Pulmonary artery endothelial cell (primary cell): ENCODE data around the gene LAYN. TPM values are rescaled to one million over a fixed set of nuclear protein-coding genes. Genes with fewer than 3 reads are reported as not detected.

Experiments
- DNase-seq: peaks from one replicate; pipeline ENCODE4 v3.0.0-alpha.2; 2011; ENCODE audit warnings: low read depth, low spot score
- total RNA-seq: library from RNA; depleted of rRNA; stranded (reverse); fragments of >200 nt; gene quantifications from 2 replicates; pipeline ENCODE4 v1.2.3, GENCODE V29; 2014

LAYN gene
- total RNA-seq, 1 donor from 2014 or later, result 3.0 TPM

DNA sequence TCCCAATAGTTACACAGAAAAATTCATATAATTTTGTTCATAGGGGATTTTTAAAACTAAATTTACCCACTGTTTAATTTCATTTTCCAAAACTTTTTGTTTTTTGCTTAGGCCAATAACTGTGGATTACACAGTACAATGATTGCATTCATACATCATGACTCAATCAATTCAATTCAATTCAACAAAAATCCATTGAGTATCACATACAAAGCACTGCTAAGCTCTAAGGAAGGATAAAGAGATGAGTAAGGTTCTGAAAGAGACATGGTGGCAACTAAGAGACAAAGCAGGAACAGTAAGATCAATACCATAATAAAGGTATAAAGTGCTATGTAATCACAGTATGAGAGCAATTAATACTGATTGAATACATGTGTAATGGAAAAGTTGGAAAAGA, 9.4 kb upstream of the LAYN start:
- DNase-seq, result no peak

DNA sequence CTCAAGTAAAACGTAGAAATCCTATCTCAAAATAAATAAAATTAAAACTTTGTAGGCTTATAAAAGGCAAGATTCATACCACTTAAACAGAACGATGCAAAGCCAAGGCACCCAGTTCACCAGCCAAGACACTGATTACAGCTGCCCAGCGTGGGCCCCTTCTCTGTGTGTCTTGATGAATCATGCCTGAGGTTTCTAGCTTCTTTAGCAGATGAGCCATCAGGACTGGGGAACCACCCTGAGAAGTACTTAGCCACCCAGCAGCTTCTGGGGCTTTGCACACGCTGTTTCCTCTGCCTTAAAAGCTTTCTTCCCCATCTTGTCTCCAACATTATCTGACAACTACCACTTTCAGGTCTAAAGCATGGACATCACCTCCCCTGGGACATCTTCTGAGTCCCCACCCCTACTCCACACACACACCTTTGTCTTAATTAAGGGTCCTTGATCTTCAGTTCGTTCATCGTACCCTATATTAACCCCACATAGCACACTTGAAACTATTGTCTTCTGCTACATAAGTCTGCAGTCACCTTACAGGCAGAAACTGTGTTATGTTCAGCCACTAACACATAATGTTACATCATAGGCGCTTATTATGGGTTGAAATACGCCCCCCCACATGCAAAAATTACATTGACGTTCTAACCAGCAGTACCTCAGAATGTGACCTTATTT, 8.7 kb upstream of the LAYN start:
- DNase-seq, result no peak

DNA sequence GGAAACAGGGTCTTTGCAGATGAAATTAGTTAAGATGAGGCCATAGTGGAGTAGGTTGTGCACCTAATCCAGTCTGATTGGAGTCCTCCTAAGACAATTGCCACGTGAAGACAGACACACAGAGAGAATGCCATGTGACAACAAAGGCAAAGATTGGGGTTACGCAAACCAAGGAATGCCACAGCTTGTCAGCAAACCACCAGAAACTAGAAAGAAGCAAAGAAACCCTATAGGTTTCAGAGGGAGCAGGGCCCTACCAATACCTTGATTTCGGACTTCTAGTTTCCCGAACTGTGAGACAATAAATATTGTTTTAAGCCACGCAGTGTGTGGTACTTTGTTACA, 8.2 kb upstream of the LAYN start:
- no peak for DNase-seq

DNA sequence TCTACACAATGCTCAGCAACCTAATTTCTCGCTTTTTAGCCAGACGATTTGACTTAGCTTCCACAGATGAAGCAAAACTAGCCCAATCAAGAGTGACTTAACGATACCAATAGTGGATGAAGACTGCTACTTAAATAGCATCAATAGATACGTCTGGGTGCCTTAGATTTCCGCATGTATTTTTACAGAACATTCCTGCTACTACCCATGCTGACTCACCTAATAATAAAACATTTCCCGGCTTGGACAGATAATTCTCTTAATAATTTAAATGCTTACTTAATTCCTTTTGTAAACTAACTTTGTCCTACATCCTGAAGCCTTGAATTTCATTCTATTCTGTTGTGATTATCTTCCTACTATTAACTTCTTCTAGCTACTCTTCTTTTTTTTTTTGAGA, 5.2 kb upstream of the LAYN start:
- no peak for DNase-seq

DNA sequence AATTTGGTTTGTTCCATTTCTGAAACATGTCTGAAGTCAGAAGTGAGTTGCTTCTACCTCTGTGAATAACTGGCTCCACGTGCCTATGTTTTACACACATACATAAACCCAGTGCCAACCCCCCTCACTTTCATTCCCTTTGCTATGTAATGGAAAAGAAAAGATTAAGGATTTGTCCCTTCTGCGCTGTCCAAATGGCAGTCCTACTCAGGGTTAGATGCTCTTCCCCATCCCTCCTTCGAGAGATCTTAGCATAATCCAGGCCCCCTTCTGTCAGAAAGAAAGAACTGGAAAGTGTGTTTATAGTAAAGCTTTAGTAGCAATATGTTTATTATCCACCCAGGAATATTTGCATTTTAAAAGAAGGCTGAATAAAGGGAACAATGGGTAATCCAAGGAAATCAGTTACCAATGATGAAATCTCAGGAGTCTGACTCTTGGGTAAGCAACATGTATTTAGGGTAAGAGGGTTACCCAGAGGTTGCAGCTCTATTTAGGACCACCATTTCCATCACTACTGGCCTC, 3.1 kb upstream of the LAYN start:
- DNase-seq, result no peak

DNA sequence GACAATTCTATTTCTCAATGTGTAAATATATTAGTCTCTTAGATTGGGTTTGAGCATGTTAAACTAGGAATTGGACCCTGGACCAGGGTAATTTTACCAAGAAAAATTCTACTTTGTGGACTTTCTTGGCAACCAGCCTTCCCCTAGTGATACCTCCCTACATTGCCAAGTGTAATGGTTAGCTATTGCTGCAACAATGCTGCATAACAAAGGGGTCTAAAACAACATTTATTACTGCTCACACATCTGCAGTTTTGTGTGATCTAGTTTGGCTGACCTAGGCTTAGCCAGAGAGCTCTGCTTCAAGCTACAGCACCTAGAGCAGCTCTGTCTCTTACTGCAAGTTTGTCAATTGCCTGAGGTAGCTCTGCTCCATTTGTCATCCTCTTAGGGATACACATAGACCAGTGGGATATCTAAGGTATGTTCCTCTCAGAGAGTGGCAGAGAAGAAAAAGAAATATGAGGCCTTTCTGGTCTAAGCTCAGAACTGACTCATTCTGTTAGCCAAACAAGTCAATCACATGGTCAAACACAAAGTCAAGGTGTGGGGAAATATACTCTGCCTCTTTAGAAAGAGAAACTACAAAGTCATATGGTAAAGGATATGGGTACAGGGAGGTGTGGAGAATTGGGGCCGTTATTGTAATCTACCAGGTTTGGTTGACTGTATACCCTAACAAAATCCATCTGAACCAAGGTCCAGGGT, 2.0 kb upstream of the LAYN start:
- no peak for DNase-seq

DNA sequence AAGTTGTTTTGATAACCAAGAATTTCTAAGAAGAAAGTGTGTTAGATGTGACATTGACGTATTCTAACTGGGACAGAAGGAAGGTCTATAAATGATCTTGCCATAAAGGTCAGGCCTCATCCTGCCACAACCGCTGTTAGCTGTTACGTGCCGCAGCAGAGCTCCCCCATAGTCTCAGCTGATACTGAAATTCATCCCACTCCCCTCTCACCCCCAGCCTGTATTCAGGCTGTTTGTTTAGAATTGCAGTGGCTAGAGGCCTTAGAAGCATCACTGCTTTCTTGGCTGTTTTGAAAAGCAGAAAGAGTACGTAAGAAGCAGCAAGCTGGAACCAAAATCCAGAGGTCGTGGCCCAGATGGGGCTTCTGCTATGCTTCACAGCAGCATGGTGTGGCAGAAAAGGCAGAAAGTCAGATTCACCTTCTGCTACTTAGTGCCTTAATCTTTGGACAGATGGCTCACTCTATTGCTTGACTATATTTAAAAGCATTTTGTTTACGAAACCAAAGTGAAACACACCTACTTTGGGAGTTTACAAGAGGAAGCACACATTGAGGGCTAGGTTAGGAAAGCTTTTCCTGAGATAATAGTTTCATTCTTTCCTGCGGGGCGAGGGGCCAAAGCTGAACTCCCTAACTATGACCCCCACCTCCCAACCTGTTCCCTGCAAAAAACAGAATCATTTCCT, 950 bp upstream of the LAYN start:
- DNase-seq, result no peak

DNA sequence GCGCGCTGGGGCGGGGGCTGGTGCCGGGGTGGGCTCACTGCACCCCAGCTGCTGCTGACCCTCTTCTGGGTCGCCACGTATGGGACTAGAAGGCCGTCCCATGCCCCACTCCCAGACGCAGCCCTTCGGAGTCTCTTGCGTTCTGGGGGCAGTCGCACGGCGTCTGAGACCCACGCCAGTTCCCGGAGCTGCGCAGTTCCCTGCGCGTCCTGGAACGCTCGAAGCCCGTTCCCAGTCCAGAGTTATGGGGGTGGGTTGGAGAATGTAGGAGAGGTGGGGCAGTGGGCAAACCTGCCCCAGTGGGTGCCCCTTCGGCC, 375 bp downstream of the LAYN start:
- DNase-seq, result no peak

DNA sequence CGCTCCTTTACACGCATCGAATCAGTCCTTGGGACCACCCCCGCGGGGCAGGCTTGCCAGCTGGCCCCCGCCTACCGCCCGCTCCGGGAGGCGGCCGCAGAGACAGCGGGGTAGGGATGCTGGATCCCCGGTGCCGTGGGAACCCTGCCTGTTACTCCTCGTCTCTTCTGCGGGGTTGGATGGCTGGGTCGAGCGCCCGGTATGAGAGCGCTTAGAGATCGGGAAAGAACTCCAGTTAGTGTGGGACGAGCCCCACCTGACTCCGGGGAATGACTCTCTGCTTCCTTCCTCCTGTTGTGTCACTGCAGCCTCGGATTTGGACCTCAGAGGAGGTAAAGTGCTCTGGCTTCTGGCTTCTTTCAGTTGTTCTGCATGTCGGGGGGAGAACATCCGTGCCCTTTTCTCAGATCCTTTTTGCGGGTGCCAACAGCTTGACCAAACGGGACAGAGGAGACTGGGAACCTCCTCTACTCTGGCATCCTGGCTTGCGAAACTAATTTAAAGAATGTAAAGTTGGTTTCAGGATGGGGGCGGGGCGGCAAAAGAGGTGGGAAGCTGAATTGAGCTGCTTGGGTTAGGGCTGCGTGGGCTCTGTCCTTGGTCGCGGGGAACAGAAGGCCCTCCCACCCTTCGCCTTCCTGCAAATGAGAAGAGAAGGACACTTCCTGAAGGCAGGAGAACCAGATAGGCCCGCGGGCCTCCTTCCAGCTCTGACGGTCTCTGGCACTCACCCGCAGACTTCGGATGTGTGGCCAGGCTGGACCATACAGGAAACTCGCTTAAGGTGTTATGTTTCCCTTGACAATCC, 938 bp downstream of the LAYN start:
- DNase-seq, result no peak

DNA sequence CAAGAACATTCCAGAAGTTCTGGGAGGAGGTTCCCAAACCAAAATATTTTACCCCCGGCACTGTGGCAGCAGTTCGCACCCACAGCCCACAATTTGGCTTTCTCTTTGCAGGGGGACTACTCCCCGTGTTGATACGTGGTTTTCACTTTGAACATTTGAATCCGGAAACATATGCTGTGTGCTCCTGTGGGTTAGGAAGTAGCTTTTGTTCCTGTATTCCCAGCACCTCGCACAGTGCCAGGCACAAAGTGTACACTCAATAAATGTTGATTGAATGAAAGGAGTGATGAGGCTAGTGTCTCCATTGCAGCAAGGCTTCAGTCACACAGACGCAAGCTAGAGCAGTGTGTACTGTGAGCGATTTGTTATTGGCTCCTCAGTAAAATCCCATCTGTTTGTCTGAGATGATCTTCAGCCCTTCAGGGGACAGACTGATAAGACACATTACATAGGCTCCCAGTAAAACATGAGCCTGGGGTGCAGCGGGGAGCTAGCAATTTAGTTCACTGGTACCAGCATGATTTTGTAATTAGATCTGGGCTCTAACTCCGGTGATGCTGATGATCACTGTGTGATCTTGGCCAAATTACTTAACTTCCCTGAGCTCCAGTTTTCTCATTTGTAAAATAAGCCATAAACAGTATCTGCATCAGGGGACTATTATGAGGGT, 2.2 kb downstream of the LAYN start:
- DNase-seq, result no peak

DNA sequence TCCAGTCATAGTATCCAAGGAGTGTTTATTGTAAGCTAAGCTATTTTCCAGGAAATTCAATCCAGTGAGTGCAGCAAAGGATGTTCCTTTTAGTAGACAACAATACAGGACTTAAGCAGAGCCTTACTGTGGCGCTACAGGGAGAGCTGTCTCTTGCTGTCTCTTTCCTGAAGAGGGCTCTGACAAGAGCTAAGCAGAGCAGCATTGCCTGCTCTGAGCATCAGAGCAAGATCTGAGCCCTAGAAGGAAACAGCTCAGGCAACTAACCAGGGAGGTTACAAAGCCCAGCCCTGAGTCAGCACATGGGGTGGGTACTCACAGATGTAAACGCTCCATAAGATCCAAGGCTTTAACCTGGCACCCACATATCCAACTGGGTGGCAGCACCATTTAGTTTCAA, 8.0 kb downstream of the LAYN start:
- DNase-seq, result no peak

DNA sequence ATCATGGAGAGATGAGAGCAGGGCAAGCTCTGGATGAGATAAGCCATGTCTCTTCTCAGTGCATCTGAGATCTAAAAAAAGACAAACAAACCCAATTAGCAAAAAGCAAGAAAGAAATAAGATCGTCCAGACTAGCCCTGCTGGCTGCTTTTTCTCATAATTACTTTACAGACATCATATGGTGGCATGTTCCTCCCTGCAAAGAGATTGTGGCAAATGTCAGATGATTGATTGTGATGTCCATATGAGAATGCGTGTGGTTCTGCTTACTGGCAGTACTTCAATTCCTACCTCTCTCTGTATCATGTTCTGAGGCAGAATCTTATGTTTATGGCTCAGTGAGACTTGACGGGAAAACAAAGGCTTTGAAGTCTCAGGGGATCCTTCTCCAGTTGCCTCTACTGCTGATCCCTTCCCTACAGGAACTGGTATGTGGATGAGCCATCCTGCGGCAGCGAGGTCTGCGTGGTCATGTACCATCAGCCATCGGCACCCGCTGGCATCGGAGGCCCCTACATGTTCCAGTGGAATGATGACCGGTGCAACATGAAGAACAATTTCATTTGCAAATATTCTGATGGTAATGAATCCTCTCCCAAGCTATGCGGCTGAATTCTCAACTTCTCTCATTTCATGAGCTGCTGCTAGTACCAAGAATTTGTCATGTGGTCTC, 8.8 kb downstream of the LAYN start:
- DNase-seq, result no peak

DNA sequence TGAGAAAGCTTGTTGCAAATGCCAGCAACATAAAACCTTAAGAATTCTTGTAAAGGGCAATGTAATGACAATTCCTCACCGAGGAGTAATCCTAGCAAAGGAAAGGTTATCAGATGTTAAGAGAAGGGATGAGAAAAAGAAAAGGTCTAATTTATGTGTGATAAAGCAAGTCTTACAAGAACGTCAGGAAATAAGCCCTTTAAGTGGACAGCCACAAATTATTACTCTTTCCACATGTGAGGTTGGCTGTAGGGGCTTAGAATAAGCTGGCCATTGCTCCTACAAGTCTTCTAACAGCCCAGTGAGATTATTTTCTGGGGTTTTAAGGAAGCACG, 9.3 kb downstream of the LAYN start:
- no peak for DNase-seq

DNA sequence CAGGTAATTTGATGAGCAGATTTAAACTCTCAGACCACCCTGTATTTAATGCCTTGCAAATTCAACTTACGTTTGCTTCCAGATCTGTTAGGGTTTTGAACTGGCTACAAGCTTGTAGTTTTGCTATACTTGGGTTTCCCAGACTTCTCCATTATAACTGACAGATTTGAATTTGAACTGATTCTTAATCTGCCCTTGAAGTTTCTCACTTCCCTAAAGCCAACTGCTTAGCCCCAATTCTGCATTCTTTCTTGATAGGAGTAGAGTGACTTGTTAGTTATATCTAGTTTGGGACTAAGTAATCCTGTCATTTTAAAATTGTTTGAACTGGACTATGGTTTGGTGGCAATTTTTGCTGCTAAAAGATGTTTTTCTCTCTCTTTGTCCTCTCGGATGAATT, 9.7 kb downstream of the LAYN start:
- no peak for DNase-seq

DNA sequence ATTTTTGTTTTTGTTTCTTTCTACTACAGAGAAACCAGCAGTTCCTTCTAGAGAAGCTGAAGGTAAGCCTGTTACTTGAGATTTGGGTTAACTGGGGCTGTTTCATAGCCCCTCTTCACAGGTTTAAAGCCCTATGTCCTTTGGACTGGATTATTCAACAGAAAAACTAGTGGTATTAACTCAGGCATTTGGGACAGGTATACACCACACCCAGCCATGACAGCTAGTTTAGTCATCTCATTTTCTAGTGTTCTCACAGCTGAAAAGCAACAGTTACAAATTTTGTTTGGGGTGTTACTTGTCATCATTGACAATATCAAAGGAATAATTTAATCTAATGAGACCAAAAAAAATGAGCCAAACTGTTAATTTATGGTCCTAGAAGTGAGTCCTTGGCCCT, 14.0 kb downstream of the LAYN start:
- DNase-seq, result no peak

DNA sequence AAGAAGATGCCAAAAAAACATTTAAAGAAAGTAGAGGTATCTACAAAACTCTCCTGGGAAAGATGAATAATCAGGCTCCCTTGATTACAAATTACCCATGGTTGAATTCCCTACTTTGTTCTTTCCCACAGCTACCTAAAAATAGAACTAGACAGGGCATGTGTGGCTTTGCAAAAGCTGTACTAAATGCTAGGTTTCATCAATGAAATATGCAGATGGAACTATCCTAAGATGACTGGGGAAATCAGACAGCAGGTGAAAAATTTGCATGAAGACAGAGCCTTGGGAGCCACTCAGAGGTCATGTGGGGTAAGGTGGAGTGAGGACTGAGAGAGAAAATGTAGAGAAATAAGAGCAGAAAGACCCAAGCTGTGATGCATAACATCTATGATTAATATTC, 14.7 kb downstream of the LAYN start:
- DNase-seq, result no peak

DNA sequence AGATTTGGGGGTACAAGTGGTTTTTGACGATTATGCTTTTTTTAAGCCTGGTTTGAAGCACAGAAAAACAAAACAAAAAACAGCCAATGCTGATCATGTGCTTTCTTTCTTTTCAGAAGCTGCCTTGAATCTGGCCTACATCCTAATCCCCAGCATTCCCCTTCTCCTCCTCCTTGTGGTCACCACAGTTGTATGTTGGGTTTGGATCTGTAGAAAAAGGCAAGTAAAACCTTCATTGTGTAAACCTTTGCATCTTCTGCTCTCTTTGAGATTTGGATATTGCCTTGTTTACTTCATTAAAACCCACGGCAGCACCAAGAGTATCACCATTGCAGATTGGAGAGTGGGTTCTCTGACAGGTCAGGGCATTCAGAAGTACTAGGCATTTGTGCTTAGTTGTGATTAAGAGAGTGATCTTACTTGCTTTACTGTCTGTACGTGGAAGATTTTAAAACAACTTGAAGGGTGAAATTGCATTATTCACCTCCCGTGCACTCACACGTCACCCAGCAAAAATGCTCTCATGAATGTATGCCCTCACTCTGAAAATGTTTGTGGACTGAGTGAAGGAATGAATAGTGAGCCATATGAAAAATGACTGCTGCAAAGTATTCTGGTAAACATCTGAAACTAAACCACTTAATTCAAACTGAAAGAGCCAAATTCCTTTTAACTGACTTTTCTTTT, 17.0 kb downstream of the LAYN start:
- no peak for DNase-seq

DNA sequence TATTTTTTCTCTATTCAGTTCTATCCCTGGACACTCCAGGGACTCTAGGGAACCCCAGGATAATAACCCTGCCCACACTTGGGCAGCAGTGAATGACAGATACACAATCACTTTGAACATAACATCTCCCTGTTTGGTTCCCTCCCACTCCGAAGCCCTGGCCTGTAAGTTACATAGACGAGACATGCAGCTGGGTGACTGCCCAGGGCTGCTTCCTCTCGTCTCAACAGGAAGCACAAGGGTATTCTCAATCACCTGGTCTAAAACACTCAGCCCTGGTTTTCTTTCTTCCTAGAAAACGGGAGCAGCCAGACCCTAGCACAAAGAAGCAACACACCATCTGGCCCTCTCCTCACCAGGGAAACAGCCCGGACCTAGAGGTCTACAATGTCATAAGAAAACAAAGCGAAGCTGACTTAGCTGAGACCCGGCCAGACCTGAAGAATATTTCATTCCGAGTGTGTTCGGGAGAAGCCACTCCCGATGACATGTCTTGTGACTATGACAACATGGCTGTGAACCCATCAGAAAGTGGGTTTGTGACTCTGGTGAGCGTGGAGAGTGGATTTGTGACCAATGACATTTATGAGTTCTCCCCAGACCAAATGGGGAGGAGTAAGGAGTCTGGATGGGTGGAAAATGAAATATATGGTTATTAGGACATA, 19.4 kb downstream of the LAYN start:
- no peak for DNase-seq

DNA sequence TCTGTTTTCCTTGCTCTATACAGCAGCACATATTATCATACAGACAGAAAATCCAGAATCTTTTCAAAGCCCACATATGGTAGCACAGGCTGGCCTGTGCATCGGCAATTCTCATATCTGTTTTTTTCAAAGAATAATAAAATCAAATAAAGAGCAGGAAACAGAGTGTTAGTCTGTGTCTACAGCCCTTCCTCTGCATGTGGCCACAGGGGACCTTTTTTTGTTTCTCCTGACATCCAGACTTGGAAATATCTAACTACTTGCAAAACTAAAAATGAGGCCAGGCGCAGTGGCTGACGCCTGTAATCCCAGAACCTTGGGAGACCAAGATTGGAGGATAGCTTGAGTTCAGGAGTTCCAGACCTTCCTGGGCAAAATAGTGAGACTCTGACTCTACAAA, 20.3 kb downstream of the LAYN start:
- DNase-seq, result no peak

DNA sequence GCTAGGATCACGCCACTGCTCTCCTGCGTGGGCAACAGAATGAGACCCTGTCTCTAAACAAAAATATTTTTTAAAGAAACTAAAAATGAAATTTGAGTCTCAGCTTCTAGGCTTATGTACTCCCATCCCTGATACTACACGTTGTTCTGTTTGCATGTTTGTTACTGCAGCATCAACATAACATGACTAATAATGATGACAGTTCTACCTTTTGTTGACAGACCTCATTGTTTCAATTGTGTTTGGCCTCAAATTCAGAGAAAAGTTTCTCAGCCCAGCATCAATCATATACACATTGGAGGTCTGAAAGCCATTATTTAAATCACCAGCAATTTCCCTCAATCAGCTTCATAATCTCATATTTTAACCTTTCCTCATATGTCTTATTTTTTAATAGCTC, 20.8 kb downstream of the LAYN start:
- no peak for DNase-seq
